Colonic mucosa (tissue), 4 donors: ENCODE measurements around the gene INPP5A. TPM values are rescaled to one million over a fixed set of nuclear protein-coding genes. Genes with fewer than 3 reads are reported as not detected.

Experiments used
- DNase-seq: peaks from one replicate; pipeline ENCODE4 v3.0.0-alpha.2; 2020
- H3K27ac ChIP-seq: fragments of 200-600 bp; one replicate; pipeline ENCODE4 v1.8.0; 2021
- H3K27me3 ChIP-seq: fragments of 200-600 bp; one replicate; pipeline ENCODE4 v1.8.0; 2021
- H3K36me3 ChIP-seq: fragments of 200-600 bp; one replicate; pipeline ENCODE4 v1.8.0; 2021
- H3K4me1 ChIP-seq: fragments of 200-600 bp; one replicate; pipeline ENCODE4 v1.8.0; 2021; ENCODE audit warnings: mild to moderate bottlenecking
- H3K4me3 ChIP-seq: fragments of 200-600 bp; one replicate; pipeline ENCODE4 v1.8.0; 2021
- H3K9ac ChIP-seq, 2 donors: one replicate each; pipeline ENCODE4 v1.7.0; 2013; ENCODE audit warnings: control low read depth in 2 of 2, low read depth in 2 of 2, low read length in 2 of 2
- H3K9me3 ChIP-seq: fragments of 200-600 bp; one replicate; pipeline ENCODE4 v1.8.0; 2021
- intact Hi-C: fragments of 100-400 bp; cut with DNase I; formaldehyde crosslinking; loops from one replicate; pipeline ENCODE4 v1.14.1; 2022
- total RNA-seq, 2 donors: library from RNA; stranded (reverse); fragmentation: NEBNext Ultra II Directional in 1 of 2; extraction: Animal tissue kit (Norgen Biotek cat#: 25700) in 1 of 2; gene quantifications; one replicate each; pipeline ENCODE4 v1.2.1, GENCODE V29; 2021
- TF ChIP-seq, protein P1 (sequence below): fragments of 200-600 bp; IDR thresholded peaks from one replicate; pipeline ENCODE4 v1.8.0; 2022; ENCODE audit warnings: antibody characterized with exemption, mild to moderate bottlenecking
- donor health status: healthy.
- donor health status: DM: no; HTN: no; CAD: no.
- donor health status: DM: no; HTN: no; CAD: no.

Gene INPP5A
- total RNA-seq, 2 donors from 2014 or later: 29.9 to 41.5 TPM

DNA sequence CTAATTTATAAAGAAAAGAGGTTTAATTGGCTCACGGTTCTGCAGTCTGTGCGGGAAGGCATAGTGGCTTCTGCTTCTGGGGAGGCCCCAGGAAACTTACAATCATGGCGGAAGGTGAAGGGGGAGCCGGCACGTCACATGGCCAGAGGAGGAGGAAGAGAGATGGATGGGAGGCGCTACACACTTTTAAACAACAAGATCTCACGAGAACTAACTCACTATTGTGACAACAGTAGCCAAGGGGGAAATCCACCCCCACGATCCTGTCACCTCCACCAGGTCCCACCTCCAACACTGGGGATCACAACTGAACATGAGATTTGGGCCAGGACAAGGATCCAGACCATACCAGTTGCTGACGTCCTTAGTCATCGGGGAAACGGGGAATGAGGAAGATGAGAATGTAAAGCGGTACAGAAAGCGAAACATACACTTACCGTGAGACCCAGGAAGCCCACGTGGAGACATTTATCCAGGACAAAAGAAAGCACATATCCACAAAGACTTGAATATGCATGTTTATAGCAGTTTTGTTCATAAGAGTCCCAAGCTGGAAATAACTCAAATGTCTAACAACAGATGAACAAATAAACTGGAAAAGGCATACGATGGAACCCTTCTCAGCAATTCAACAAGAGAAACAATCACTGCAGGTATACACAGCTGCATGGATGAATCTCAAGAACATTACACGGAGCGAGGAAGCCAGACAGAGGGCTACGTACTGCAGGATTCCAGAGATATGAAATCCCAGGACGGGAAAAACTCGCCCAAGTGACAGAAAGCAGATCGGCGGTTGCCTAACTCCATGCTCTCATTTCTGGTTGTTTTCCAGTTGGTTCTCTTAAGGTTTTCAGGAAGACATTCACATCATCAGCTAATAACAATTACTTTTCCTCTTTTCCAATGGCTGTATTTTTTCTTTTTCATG lies 26.2 kb upstream of the INPP5A start:
- intact Hi-C loops: no loop called here
- Histone ChIP-seq H3K27ac (no peak overlapping the region), H3K36me3 (no peaks in the 10 kb centered on the region), H3K9ac (no peak overlapping the region), H3K4me1 (no peaks in the 10 kb centered on the region), H3K27me3 (no peaks in the 10 kb centered on the region), H3K9me3 (no peaks in the 10 kb centered on the region), H3K4me3 (no peak overlapping the region)
- DNase-seq: no peak
- TF ChIP-seq, protein P1, sequence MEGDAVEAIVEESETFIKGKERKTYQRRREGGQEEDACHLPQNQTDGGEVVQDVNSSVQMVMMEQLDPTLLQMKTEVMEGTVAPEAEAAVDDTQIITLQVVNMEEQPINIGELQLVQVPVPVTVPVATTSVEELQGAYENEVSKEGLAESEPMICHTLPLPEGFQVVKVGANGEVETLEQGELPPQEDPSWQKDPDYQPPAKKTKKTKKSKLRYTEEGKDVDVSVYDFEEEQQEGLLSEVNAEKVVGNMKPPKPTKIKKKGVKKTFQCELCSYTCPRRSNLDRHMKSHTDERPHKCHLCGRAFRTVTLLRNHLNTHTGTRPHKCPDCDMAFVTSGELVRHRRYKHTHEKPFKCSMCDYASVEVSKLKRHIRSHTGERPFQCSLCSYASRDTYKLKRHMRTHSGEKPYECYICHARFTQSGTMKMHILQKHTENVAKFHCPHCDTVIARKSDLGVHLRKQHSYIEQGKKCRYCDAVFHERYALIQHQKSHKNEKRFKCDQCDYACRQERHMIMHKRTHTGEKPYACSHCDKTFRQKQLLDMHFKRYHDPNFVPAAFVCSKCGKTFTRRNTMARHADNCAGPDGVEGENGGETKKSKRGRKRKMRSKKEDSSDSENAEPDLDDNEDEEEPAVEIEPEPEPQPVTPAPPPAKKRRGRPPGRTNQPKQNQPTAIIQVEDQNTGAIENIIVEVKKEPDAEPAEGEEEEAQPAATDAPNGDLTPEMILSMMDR: no peak

DNA sequence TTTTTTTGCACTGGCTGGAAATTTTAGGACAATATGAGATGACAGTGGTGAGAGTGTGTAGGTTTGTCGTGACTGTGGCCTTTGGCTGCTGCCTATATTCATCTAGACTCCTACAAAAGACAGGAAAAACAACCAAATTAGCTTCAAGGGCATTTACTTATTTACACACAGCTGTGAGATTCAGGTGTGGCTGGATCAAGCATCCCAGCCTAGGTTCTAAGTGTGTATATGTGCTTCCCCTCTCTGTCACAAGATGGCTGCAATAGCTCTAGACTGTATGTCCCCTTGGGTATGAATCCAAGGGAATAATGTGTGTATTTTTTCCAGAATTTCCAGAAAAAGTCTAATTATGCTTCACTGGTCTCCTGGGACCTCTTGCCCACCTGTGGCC lies 25.5 kb upstream of the INPP5A start:
- Histone ChIP-seq H3K27me3 (no peaks in the 10 kb centered on the region), H3K27ac (no peak overlapping the region), H3K4me3 (no peak overlapping the region), H3K4me1 (peaks cover 3% of the 10 kb centered on the region), H3K9ac (no peak overlapping the region), H3K9me3 (no peaks in the 10 kb centered on the region), H3K36me3 (no peaks in the 10 kb centered on the region)
- DNase-seq: no peak
- intact Hi-C loops: no loop called here
- TF ChIP-seq, protein P1: no peak

- Histone ChIP-seq H3K27ac (no peak overlapping the region), H3K4me3 (no peak overlapping the region), H3K4me1 (peaks cover 11% of the 10 kb centered on the region), H3K36me3 (no peaks in the 10 kb centered on the region), H3K9me3 (no peaks in the 10 kb centered on the region), H3K27me3 (no peaks in the 10 kb centered on the region), H3K9ac (no peak overlapping the region)
- TF ChIP-seq, protein P1: no peak
- intact Hi-C loops: no loop called here
- DNase-seq: no peak
Observed at GRCh38 chr10:132512693-132513345, 24.8 kb upstream of the INPP5A start.

GRCh38 chr10:132514821-132515520 lies 22.6 kb upstream of the INPP5A start:
- H3K4me1 ChIP-seq: peaks cover 17% of the 10 kb centered on the region
- no peaks in the 10 kb centered on the region for H3K9me3 ChIP-seq
- DNase-seq: no peak
- H3K27ac ChIP-seq: no peak overlapping the region
- H3K36me3 ChIP-seq: no peaks in the 10 kb centered on the region
- no peak overlapping the region for H3K4me3 ChIP-seq
- intact Hi-C loops: no loop called here
- TF ChIP-seq, protein P1: no peak
- no peak overlapping the region for H3K9ac ChIP-seq
- no peaks in the 10 kb centered on the region for H3K27me3 ChIP-seq
